Hematopoietic multipotent progenitor cell treated with erythropoietin and hydrocortisone succinate and interleukin-3 and kit ligand, for 6 days (in vitro differentiated cells): Measurements from ENCODE around the gene TSPAN5.

Experiments
- DNase-seq: peaks from one replicate; pipeline ENCODE4 v3.0.0-alpha.2; 2015

Gene TSPAN5

DNA sequence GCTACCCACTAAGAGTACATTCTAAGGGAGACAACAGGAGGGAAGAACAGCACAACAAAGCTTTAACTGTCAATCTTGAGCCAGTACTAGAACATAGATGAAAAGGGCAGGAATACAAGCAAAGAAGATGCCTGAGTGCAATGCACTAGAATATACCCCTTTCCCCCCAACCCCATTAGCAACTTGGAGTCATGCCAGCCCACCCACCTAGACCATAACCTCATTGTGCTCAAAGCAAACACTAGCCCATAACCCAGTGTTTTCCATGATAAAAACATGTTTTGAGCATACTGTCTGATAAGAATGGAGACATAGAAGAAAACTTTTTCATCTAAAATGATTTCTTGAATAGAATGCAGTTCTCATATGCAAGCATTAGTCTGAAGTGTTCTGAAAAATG lies 214.0 kb downstream of the TSPAN5 start:
- no peak for DNase-seq

DNA sequence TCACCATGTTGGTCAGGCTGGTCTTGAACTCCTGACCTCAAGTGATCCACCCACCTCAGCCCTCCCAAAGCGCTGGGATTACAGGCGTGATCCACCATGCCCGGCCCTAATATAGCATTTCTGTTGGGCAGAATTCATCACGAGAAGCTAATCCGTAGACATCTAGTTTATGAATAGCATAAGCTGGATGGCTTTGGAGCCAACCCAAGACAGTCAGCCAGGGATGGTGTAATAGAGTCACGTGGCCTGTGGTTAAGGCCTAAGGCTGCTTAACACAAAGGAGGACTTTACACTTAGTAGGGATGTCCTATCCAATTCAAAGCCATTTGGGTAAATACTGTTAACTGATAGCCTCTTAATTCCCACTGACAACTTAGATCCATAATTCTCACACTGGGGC lies 223.6 kb downstream of the TSPAN5 start:
- DNase-seq = no peak

DNA sequence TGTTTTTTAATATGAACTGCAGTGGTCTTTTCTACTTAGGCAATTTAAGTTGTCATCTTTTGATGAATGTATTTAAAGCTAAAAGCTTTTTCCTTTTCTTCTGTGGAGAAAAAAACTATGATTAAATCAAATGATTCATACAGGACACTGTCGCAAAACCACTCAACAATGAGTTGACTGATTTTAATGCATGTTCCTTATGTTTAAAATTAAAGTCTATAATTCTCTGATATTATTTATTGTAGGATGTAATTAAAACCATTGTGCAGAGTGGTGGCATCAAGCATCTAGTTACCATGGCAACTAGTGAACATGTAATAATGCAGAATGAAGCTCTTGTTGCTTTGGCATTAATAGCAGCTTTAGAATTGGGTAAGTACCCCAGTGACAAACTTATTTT lies 224.7 kb downstream of the TSPAN5 start:
- DNase-seq = no peak

- DNase-seq = no peak
Observed at GRCh38 chr4:98430708-98431403, 227.6 kb downstream of the TSPAN5 start.

- no peak for DNase-seq
Observed at GRCh38 chr4:98423009-98423408, 235.4 kb downstream of the TSPAN5 start.

GRCh38 chr4:98421111-98421510 lies 237.3 kb downstream of the TSPAN5 start:
- DNase-seq = no peak
